DLD1 (cell line): ENCODE results near the gene TMEM59.
"Not testable (repeated sequence)": the region's sequence is repeated elsewhere in the genome, so short reads cannot be mapped to it uniquely, and the experiment has no call there.

Source experiments
- in situ Hi-C: cut with HindIII; loops from 2 replicates; pipeline ENCODE4 v1.10.0; 2017; ENCODE audit warnings: low sequenced_read_pairs

The TMEM59 gene

GRCh38 chr1:54014009-54014629 lies 38.9 kb downstream of the TMEM59 start:
- in situ Hi-C loops = no loop called here

GRCh38 chr1:54013393-54014008 lies 39.5 kb downstream of the TMEM59 start:
- in situ Hi-C loops = no loop called here

GRCh38 chr1:54012863-54013262 lies 40.1 kb downstream of the TMEM59 start:
- in situ Hi-C loops = no loop called here

- in situ Hi-C loops = no loop called here
Observed at GRCh38 chr1:54012008-54012325, 41.0 kb downstream of the TMEM59 start.

GRCh38 chr1:54011316-54012007 lies 41.5 kb downstream of the TMEM59 start:
- in situ Hi-C loops = no loop called here

GRCh38 chr1:54010415-54011117 lies 42.4 kb downstream of the TMEM59 start:
- in situ Hi-C loops = no loop called here

GRCh38 chr1:54009406-54009805 lies 43.6 kb downstream of the TMEM59 start:
- in situ Hi-C loops = no loop called here

GRCh38 chr1:54008876-54009275 lies 44.1 kb downstream of the TMEM59 start:
- in situ Hi-C loops = no loop called here

- in situ Hi-C loops = no loop called here
Observed at GRCh38 chr1:54007613-54008012, 45.4 kb downstream of the TMEM59 start.

GRCh38 chr1:54006508-54006907 lies 46.5 kb downstream of the TMEM59 start:
- in situ Hi-C loops = no loop called here

GRCh38 chr1:54004481-54005049 lies 48.4 kb downstream of the TMEM59 start:
- in situ Hi-C loops = no loop called here

- in situ Hi-C loops = not testable (repeated sequence)
Observed at GRCh38 chr1:54003750-54004480, 49.1 kb downstream of the TMEM59 start.

- in situ Hi-C loops = no loop called here
Observed at GRCh38 chr1:54003249-54003646, 49.8 kb downstream of the TMEM59 start.

GRCh38 chr1:54002544-54003248 lies 50.3 kb downstream of the TMEM59 start:
- in situ Hi-C loops = no loop called here

GRCh38 chr1:54001591-54001990 lies 51.4 kb downstream of the TMEM59 start:
- in situ Hi-C loops = no loop called here

- in situ Hi-C loops = no loop called here
Observed at GRCh38 chr1:53999920-54000319, 53.1 kb downstream of the TMEM59 start.

GRCh38 chr1:53998223-53998622 lies 54.8 kb downstream of the TMEM59 start:
- in situ Hi-C loops = no loop called here

GRCh38 chr1:53995683-53996082 lies 57.3 kb downstream of the TMEM59 start:
- in situ Hi-C loops = no loop called here

- in situ Hi-C loops = not testable (repeated sequence)
Observed at GRCh38 chr1:53994516-53994915, 58.5 kb downstream of the TMEM59 start.
